Pancreas (tissue), 10 donors: ENCODE results near the gene IFITM5. TPM values are rescaled to one million over a fixed set of nuclear protein-coding genes. Genes with fewer than 3 reads are reported as not detected.
A peak's percentile ranks its signal among the peaks of the same experiment; 100 is the strongest.

Source experiments
- ATAC-seq, 4 donors: fragments of 200-7000 bp; cut with Tn5 transposase; one replicate each; pipeline versions ENCODE4 v1.8.0 to v1.9.1; 2020; ENCODE audit warnings: mild to moderate bottlenecking in 4 of 4, moderate library complexity in 4 of 4
- DNase-seq, 6 donors: peaks; one replicate each; pipeline ENCODE4 v3.0.0-alpha.2; 2020
- FAIRE-seq: peaks from 2 replicates; lab custom pipeline; 2012; peaks lifted over from hg19 to GRCh38; lab: Jason Lieb, UNC
- H3K27ac ChIP-seq, 4 donors: fragments of 200-600 bp; sonication (generic); 1 replicate in 3 of 4; 2 replicates in 1 of 4; pipeline versions ENCODE4 v1.5.0 to v1.8.0; 2020
- H3K27me3 ChIP-seq, 4 donors: fragments of 200-600 bp; one replicate each; pipeline ENCODE4 v1.8.0; 2021
- H3K36me3 ChIP-seq, 3 donors: fragments of 200-600 bp; sonication (generic) in 1 of 3; one replicate each; pipeline versions ENCODE4 v1.5.0 to v1.8.0; 2020 to 2021
- H3K4me1 ChIP-seq, 3 donors: fragments of 200-600 bp; one replicate each; pipeline ENCODE4 v1.8.0; 2021
- H3K4me3 ChIP-seq, 4 donors: fragments of 200-600 bp; sonication (generic) in 2 of 4; one replicate each; pipeline versions ENCODE4 v1.5.0 to v1.8.0; 2020 to 2021
- H3K9me3 ChIP-seq, 4 donors: fragments of 200-600 bp; one replicate each; pipeline ENCODE4 v1.8.0; 2021
- WGBS, 2 donors: extraction: QIAGEN DNeasy Blood & Tissue Kit; methylation state at CpG; one replicate each; pipeline ENCODE4 v1.1.7; 2013; 5-methylcytosine and 5-hydroxymethylcytosine counted together
- intact Hi-C, 3 donors: fragments of 100-400 bp; cut with DNase I; formaldehyde crosslinking; loops; one replicate each; pipeline versions ENCODE4 v1.11.1 to v1.14.2; 2022
- polyA plus RNA-seq, 2 donors: library from polyadenylated mRNA; stranded (reverse); fragments of 200-250 nt; gene quantifications; one replicate each; pipeline ENCODE4 v1.2.3, GENCODE V29; 2013
- total RNA-seq, 6 donors: library from RNA; stranded (reverse); fragmentation: NEBNext Ultra II Directional in 4 of 6; extraction: Animal tissue kit (Norgen Biotek cat#: 25700) in 4 of 6; gene quantifications; one replicate each; pipeline versions ENCODE4 v1.2.1 to v1.2.4, GENCODE V29; 2021 to 2023
- TF ChIP-seq, protein P1 (sequence below), 4 donors: fragments of 200-600 bp; sonication (generic) in 3 of 4; IDR thresholded peaks; one replicate each; pipeline versions ENCODE4 v1.5.0 to v1.8.0; 2021; ENCODE audit warnings: antibody characterized with exemption in 4 of 4
- donor health status: healthy with polysubstance abuse.
- donor health status: DM: no; HTN: no; CAD: no; lungs with moderate emphysema.
- donor health status: DM: no; HTN: no; CAD: no.
- donor health status: control.
- donor health status: control.
- donor health status: Bipolar disorder and iron deficiency.
- donor health status: DM: yes; HTN: yes; CAD: no.
- donor health status: DM: no; HTN: no; CAD: no.
- donor health status: DM: no; HTN: no; CAD: no.
- donor health status: DM: yes; HTN: yes; CAD: no.

The IFITM5 gene
- total and polyA plus RNA-seq, 8 donors, result 0.56 to 1.2 TPM; not detected in 6

DNA sequence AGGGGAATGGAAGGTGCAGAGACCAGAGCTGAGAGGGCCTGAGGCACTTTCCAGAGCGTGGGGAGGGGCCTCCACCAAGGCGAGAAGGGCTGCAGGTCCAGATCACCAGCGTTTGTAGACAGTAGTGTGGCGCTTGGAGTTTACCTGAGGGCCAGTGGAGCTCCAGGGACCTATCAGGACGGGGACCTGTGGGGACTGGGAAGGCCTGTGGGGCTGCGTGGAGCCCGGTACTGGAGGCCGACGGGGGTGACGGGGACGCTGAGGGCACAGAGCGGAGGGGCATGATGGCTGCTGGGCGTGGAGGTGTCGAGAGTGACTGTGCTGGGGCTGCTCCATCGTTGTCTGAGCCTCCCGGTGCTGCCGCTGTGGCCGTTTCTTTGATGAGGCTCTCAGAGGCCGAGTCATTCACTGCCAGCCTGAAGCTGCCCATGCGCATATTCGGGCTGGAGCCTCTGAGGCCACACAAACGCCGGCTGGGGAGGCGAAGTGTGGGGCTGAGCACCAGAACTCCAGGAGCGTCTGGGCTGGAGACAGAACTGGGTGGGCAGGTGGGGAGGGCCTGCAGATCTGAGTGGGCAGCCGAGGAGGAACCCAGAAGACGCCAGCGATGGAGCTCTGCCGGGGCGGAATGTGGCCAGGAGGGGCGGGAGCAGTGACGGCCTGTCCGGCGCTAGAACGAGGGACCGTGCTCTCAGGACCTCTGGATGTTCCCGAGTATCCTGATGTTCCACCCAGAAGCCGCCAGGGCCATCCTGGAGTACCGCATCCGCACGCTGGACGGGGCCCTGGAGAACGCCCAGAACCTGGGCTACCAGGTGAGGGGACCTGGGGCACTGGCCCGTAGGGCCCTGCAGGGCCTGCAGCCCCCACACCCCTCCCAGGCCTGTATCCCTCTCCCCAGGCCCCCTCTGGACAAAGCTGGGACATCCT is 7.8 kb downstream of the IFITM5 start:
- DNase-seq, result peak in 4 of 6 donors; percentile 24 to 71 (median 52)
- 83 to 87% methylated on average over 43 to 44 of the region's 44 CpGs for whole genome bisulfite sequencing, 2 donors
- H3K9me3 ChIP-seq, result no peaks in the 10 kb centered on the region
- peaks cover 0 to 37% (median 0%) of the 10 kb centered on the region in 3 donors for H3K36me3 ChIP-seq
- intact Hi-C loops, result no loop called here
- TF ChIP-seq, protein P1, sequence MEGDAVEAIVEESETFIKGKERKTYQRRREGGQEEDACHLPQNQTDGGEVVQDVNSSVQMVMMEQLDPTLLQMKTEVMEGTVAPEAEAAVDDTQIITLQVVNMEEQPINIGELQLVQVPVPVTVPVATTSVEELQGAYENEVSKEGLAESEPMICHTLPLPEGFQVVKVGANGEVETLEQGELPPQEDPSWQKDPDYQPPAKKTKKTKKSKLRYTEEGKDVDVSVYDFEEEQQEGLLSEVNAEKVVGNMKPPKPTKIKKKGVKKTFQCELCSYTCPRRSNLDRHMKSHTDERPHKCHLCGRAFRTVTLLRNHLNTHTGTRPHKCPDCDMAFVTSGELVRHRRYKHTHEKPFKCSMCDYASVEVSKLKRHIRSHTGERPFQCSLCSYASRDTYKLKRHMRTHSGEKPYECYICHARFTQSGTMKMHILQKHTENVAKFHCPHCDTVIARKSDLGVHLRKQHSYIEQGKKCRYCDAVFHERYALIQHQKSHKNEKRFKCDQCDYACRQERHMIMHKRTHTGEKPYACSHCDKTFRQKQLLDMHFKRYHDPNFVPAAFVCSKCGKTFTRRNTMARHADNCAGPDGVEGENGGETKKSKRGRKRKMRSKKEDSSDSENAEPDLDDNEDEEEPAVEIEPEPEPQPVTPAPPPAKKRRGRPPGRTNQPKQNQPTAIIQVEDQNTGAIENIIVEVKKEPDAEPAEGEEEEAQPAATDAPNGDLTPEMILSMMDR (IDR thresholded peaks at IDR 0.05), result no peak
- no peak overlapping the region for H3K27ac ChIP-seq
- peaks cover 0 to 6% (median 0%) of the 10 kb centered on the region in 3 donors for H3K4me1 ChIP-seq
- no peaks in the 10 kb centered on the region for H3K27me3 ChIP-seq
- ATAC-seq, result no peak
- no peak for FAIRE-seq
- peak overlapping the region in 1 of 4 donors; percentile 91 for H3K4me3 ChIP-seq

DNA sequence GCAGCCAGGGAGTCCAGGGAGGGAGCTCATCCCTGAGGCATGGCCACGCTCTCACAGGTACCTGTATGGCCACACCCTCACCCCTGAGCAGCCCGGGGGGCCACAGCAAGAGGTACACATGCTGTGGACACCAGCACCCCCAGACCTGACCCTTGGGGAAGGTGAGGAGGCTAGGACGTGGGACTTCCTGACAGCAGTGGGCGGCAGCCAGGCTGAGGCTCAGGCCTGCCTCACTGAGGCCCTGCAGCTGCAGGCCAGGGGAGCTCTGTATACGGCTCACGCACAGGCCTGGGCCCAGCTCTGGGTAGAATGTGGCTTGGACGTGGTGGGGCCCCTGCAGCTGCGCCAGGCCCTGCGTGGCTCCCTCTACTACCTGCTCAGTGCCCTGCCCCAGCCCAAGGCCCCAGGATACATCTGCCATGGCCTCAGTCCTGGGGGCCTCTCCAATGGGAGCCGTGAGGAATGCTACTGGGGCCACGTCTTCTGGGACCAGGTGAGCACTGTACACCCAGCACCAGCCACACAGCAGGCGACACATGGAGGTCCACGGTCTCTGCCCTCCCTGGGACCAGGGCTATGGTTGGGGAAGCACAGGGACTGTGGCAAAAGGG is 8.6 kb downstream of the IFITM5 start:
- ATAC-seq, result no peak
- no peak for FAIRE-seq
- DNase-seq, result peak in 4 of 6 donors; percentile 10 to 69 (median 34)
- Histone ChIP-seq H3K36me3 (peaks cover 0 to 37% (median 0%) of the 10 kb centered on the region in 3 donors), H3K4me1 (peaks cover 0 to 6% (median 0%) of the 10 kb centered on the region in 3 donors), H3K27ac (no peak overlapping the region), H3K9me3 (no peaks in the 10 kb centered on the region), H3K27me3 (no peaks in the 10 kb centered on the region), H3K4me3 (peak overlapping the region in 3 of 4 donors; percentile 8 to 91 (median 82))
- intact Hi-C loops, result no loop called here
- TF ChIP-seq, protein P1 (IDR thresholded peaks at IDR 0.05), result no peak
- 67 to 82% methylated on average over 11 to 13 of the region's 13 CpGs for WGBS, 2 donors

DNA sequence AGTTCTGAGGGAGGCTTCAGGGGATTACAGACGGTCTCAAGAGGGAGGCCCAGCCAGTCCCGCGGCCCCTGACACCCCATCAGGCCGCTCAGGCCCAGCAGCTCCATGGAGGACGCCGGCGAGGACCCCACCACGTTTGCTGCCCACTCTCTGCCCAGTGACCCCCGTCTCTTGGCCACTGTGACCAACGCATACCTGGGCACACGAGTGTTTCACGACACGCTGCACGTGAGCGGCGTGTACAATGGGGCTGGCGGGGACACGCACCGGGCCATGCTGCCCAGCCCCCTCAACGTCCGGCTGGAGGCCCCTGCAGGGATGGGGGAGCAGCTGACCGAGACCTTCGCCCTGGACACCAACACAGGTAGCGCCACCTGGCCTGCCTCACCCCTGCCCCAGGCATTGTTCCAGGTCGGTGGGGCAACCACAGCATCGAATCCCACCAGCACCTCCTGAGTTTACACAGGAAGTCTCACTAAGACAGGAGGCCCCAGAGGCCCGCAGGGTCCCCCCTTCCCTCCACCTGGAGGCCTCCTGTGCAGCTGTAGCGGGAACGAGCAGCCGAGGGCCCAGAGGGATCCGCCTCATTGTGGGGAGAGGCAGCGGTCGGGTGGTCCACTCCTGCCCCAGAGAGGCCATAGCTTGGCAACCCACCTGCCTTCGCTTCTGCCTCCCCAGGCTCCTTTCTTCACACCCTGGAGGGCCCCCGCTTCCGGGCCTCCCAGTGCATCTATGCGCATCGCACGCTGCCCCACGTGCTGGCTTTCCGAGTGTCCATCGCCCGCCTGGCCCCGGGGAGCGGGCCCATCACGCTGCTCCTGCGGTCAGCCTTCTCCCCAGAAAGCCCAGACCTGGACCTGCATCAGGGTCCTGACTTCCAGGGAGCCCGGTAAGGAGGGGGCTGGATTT is 9.4 kb downstream of the IFITM5 start:
- WGBS, 2 donors, result 60 to 75% methylated on average over 47 to 48 of the region's 48 CpGs
- no peaks in the 10 kb centered on the region for H3K9me3 ChIP-seq
- TF ChIP-seq, protein P1 (IDR thresholded peaks at IDR 0.05), result no peak
- H3K4me3 ChIP-seq, result peak overlapping the region in 3 of 4 donors; percentile 12 to 91 (median 82)
- peak in 5 of 6 donors; percentile 42 to 83 (median 62) for DNase-seq
- H3K27ac ChIP-seq, result no peak overlapping the region
- peaks cover 0 to 32% (median 0%) of the 10 kb centered on the region in 3 donors for H3K36me3 ChIP-seq
- intact Hi-C loops, result no loop called here
- peaks cover 0 to 6% (median 0%) of the 10 kb centered on the region in 3 donors for H3K4me1 ChIP-seq
- H3K27me3 ChIP-seq, result no peaks in the 10 kb centered on the region
- no peak for FAIRE-seq
- no peak for ATAC-seq

DNA sequence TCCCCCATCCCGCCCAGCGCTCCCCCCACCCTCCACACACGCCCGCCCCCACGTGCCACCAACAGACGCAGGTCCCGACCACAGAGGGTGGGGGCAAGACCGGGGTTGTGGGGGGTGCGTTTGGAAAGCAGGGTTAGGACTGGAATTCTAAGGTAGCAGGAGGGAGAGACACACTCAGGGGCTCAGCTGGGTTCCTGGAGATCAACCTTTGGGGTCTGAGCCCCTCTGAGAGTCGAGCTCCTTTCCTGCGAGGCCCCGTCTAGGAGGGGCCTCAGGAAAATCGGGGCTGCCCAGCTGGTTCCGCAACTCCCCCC is 10.0 kb downstream of the IFITM5 start:
- H3K4me1 ChIP-seq, result peaks cover 0 to 6% (median 0%) of the 10 kb centered on the region in 3 donors
- peak in 1 of 6 donors; percentile 43 for DNase-seq
- no peaks in the 10 kb centered on the region for H3K9me3 ChIP-seq
- peaks cover 0 to 26% (median 0%) of the 10 kb centered on the region in 3 donors for H3K36me3 ChIP-seq
- 13 to 15% methylated on average over 10 to 14 of the region's 14 CpGs for WGBS, 2 donors
- TF ChIP-seq, protein P1 (IDR thresholded peaks at IDR 0.05), result no peak
- ATAC-seq, result peak in 1 of 4 donors; percentile 0
- peak overlapping the region; percentile 26 to 91 (median 62) for H3K4me3 ChIP-seq
- H3K27me3 ChIP-seq, result no peaks in the 10 kb centered on the region
- peak overlapping the region in 2 of 4 donors; percentile 17 to 92 for H3K27ac ChIP-seq
- intact Hi-C loops, result no loop called here
- FAIRE-seq, result no peak
